ENCODE data around the gene AGFG1.

DNA sequence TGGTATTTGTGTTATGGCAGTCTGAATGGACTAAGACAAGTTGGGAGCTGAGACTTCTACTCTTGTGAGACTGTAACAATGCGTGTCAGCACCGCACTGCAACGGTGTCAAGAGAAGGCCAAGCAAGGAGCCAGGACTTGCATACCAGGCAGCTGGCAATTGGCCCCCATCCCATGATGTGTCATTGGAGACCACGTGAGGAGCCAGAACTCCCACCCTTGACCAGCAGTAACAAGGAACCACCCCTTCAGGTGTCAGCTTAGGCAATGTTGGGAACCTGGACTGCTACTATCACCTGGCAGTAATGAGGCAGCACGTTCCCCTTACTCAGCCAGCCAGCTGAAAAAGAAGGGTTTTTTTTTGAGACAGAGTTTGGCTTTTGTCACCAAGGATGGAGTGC lies 32.7 kb upstream of the AGFG1 start:
- TF ChIP-seq, protein P1, sequence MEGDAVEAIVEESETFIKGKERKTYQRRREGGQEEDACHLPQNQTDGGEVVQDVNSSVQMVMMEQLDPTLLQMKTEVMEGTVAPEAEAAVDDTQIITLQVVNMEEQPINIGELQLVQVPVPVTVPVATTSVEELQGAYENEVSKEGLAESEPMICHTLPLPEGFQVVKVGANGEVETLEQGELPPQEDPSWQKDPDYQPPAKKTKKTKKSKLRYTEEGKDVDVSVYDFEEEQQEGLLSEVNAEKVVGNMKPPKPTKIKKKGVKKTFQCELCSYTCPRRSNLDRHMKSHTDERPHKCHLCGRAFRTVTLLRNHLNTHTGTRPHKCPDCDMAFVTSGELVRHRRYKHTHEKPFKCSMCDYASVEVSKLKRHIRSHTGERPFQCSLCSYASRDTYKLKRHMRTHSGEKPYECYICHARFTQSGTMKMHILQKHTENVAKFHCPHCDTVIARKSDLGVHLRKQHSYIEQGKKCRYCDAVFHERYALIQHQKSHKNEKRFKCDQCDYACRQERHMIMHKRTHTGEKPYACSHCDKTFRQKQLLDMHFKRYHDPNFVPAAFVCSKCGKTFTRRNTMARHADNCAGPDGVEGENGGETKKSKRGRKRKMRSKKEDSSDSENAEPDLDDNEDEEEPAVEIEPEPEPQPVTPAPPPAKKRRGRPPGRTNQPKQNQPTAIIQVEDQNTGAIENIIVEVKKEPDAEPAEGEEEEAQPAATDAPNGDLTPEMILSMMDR (conservative IDR thresholded peaks at IDR 0.05; ENCODE audit: low read depth, low read length), result no peak
- no peak for TF ChIP-seq EZH2 (IDR thresholded peaks at IDR 0.05; ENCODE audit: borderline replicate concordance, low read depth, low read length, poor library complexity, severe bottlenecking)

Data from A673 (cell line).